Femur (tissue), 1 donor: Measurements from ENCODE around the gene NT5M.
"Not testable (repeated sequence)": the region's sequence is repeated elsewhere in the genome, so short reads cannot be mapped to it uniquely, and the experiment has no call there.

Experiments
- DNase-seq: peaks from one replicate; pipeline ENCODE4 v3.0.0-alpha.2; 2017

The NT5M gene

DNA sequence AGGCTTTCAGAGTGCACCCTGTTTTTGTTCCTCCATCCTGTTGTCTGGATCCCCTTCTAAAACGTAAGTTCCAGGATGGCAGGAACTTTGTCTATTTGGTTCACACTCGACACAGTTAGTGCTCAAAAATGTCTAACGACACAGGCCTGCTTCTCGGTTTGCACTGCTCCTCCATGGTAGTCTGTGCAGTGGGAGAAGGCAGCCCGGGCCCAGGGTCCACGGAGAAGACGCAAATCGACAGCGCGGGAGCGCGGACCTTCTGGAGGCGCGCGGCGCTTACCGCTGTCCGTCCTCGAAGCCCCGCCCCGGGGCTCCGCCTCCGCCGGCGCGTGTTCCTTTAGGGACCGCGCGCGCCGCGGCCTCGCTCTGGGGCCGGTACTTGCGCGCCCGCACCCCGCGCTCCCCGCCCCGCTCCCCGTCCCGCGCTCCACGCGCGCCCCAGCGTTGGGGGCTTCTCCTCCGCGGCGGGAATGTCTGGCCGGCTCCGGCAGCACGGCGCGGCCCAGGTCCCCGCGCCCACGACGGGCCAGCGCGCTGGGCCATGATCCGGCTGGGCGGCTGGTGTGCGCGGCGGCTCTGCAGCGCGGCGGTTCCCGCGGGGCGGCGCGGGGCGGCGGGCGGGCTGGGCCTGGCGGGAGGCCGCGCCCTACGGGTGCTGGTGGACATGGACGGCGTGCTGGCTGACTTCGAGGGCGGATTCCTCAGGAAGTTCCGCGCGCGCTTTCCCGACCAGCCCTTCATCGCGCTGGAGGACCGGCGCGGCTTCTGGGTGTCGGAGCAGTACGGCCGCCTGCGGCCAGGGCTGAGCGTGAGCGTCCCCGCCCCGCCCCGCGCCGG is at the start of gene NT5M:
TSS of gene NT5M (plus strand) at position 364 of the 837 bp plus-strand sequence. CDS start at position 542, 178 bp downstream.
- peak; percentile 83 for DNase-seq

GRCh38 chr17:17253406-17253805 is 49.8 kb upstream of the NT5M start:
- no peak for DNase-seq

DNA sequence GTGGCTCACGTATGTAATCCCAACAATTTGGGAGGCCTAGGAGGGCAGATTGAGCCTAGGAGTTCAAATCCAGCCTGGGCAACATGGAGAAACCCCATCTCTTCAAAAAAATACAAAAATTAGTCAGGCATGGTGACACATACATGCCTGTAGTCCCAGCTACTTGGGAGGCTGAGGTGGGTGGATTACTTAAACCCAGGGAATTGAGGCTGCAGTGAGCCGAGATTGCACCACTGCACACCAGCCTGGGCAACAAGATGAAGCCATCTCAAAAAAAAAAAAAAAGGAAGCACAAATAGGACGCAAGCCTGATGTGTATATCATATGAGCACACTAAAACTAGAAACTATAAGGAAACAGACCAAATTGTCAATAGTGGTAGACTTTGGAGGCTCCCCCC is 49.1 kb upstream of the NT5M start:
- DNase-seq: no peak

GRCh38 chr17:17255689-17256088 is 47.5 kb upstream of the NT5M start:
- DNase-seq: not testable (repeated sequence)

- no peak for DNase-seq
Observed at GRCh38 chr17:17256316-17256715, 46.9 kb upstream of the NT5M start.

GRCh38 chr17:17258011-17258410 is 45.2 kb upstream of the NT5M start:
- DNase-seq: no peak

- DNase-seq: no peak
Observed at GRCh38 chr17:17258998-17259397, 44.2 kb upstream of the NT5M start.

- DNase-seq: no peak
Observed at GRCh38 chr17:17264430-17264829, 38.7 kb upstream of the NT5M start.

- DNase-seq: no peak
Observed at GRCh38 chr17:17269926-17270773, 33.0 kb upstream of the NT5M start.

DNA sequence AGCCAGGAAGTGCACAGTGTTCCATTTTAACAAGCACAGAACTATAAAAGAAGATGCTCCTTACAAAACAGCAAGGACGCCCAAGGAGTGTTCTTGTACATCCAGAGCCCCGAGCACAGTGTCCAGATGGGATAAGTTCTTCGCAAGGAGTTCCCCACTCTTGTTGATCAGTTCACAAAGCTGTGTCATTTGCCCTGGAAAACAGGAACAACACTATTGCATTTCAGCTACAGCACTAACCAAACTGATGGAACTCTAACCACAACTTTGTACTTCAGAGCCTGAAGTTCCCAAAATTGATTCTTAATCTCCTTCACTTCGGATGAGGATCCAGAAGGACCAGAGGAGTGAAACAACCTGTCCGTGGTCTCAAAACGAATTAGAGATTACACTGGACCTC is 27.2 kb upstream of the NT5M start:
- DNase-seq: no peak

GRCh38 chr17:17277431-17277830 is 25.7 kb upstream of the NT5M start:
- not testable (repeated sequence) for DNase-seq

DNA sequence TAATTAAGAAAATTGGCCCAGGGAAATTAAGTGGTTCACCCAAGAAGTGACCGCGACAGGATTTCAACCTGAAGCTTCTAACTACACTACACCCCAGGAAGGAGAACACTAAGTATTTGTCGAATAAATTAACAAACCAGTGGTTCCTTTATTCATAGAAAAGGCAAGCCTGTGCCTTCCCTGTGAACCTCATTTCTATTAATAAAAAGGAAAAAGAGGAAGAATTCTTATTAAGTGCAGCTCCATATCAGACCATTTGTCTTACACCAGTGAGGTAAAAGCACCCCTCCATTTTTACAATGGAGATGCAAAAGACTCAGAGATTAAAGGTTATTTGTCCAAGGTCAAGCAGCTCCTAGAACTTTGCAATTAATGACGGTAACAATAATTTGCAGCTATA is 23.9 kb upstream of the NT5M start:
- no peak for DNase-seq

DNA sequence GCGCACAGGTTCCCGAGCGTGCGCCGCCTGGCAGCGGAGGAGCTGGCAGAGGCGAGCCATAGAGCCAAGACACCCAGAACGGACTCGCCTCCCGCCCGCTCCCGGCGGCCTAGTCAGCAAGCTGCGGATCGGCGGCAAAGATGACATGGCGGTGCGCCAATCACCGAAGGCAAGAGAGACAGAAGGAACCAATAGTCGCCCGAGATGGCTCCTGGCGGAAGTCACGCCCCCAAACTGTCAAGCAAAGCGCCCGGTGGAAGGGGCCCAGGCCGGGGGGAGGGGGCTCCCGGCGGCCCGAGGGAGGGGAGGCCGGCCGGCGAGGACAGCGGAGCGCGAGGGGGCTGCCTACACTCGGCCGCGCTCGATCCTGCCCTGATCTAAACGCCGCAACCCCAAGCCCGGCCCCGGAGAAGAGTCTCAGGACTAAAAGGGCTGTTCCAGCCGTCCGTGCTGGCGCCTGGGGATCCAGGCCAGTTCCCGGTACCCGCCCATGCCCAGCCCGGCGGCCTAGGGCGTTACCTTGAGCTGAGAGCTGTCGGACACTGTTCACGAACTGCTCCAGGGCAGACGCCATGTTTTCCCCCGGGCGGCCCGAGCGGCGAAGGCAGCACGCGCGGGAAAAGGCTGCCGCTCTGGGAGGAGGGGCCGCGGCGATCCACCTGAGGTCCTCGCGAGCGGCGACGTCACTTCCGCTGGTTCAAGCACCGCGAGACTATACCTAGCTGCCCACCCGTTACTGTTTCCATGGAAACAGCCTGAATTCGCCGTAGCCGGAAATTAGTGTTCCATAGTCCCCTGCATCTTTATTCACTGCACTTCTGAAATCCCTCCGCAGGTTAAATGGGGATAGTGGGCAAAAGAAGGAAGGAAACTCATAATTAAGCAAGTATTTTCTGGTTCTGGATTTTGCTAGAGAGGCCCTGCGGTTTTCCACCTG is 22.3 kb upstream of the NT5M start, which contains the start of gene COPS3:
TSS of gene COPS3 (minus strand) at position 634 of the 937 bp plus-strand sequence. CDS start at position 574, 60 bp downstream.
- DNase-seq: peak; percentile 99

DNA sequence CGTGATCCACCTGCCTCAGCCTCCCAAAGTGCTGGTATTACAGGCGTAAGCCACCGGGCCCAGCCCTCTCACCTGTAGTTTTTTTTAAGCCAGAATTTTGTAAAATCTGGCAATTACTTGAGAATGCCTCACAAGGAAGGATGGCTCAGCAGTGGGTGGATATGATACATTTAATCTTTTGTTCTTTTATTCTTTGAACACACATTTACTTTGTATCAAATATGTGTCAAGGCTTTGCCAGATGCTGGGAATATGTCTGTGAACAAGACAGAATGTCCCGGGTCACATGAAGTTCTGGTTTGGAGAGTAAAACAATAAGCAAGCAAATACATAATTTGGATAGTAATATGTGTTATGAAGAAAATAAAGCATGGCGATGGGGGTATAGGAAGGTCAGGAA is 17.2 kb upstream of the NT5M start:
- no peak for DNase-seq

DNA sequence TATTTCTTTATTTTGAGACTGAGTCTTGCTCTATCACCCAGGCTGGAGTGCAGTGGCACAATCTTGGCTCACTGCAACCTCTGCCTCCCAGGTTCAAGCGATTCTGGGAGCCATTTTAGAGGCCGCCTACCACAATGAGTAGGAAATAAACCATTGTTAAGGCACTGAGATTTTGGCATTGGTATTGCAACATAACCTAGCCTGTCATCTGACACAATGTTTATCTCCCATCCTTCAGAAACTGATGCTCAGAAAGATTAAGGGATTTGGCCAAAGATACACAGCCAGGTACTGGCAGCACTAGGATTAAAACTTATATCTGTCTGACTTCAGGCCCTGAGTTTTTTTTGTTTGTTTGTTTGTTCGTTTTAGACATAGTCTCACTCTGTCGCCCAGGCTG is 14.1 kb upstream of the NT5M start:
- no peak for DNase-seq

GRCh38 chr17:17289701-17290100 is 13.5 kb upstream of the NT5M start:
- no peak for DNase-seq

DNA sequence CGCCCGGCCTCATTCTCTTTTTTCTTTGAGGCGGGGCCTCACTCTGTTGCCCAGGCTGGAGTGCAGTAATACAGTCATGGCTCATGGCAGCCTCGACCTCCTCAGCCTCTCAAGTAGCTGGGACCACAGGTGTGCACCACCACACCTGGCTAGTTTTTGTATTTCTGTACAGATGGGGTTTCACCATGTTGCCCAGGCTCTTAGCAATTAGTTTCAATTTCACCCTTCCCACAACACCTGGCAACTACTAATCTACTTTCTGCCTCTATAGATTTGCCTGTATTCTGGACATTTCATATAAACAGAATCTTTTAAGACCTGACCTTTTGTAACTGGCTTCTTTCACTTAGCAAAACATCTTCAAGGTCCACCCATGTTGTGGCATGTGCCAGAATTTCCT is 8.0 kb upstream of the NT5M start:
- no peak for DNase-seq

GRCh38 chr17:17297217-17297616 is 6.0 kb upstream of the NT5M start:
- no peak for DNase-seq

- no peak for DNase-seq
Observed at GRCh38 chr17:17298108-17298507, 5.1 kb upstream of the NT5M start.

DNA sequence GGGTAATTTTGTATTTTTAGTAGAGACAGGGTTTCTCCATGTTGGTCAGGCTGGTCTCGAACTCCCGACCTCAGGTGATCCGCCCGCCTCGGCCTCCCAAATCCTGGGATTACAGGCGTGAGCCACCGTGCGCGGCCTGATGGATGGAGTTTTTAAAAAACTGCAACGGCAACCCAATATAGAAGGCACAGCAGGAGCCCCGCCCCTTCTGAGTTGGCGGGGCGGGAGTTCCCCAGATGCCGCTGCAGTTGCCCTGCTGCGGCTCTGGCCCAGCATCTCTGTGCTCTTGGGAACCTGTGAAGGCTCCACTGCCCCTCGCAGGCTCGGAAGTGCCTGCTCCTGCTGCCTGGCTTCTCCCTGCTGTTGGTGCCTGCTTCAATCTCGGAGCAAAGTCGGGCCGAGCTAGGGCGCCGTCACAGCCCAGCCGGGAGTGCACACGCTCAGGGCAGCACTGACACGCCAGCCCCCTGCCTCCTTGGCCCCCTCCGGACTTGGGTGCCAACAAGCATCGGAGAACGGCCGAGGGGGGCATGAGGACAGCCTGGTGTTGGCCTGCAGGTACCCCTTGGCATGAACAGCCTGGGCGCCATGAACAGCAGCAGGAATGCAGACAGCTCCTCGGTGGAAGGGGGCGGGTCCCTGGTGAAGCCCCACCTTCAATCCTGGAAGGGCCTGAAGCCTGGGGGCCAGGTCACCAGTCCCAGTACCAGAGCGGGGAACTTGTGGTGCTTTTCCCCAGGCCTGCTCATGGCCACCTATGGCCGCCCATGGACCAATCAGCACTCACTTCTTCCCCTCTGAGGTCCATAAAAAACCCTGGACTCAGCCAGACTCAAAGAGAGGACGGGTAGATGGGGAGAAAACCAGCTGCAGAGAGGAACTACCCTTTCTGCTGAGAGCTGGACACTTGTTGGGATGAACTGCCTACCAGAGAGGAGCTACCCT is 2.3 kb upstream of the NT5M start:
- peak; percentile 61 for DNase-seq

DNA sequence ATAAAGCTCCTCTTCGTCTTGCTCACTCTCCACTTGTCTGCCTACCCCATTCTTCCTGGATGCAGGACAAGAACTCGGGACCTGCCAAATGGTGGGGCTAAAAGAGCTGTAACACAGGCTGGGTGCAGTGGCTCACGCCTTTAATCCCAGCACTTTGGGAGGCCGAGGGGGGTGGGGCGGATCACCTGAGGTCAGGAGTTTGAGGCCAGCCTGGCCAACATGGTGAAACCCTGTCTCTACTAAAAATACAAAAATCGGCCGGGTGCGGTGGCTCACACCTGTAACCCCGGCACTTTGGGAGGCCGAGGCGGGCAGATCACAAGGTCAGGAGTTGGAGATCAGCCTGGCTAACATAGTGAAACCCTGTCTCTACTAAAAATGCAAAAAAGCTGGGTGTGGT is 1.5 kb upstream of the NT5M start:
- not testable (repeated sequence) for DNase-seq
